GM21447 (cell line): ENCODE results near the gene SC5D.

Experiments used
- ATAC-seq: cut with Tn5 transposase; IDR thresholded peaks from one replicate; pipeline ENCODE4 v1.9.1; 2021; ENCODE audit not compliant: unreplicated experiment

The SC5D gene

DNA sequence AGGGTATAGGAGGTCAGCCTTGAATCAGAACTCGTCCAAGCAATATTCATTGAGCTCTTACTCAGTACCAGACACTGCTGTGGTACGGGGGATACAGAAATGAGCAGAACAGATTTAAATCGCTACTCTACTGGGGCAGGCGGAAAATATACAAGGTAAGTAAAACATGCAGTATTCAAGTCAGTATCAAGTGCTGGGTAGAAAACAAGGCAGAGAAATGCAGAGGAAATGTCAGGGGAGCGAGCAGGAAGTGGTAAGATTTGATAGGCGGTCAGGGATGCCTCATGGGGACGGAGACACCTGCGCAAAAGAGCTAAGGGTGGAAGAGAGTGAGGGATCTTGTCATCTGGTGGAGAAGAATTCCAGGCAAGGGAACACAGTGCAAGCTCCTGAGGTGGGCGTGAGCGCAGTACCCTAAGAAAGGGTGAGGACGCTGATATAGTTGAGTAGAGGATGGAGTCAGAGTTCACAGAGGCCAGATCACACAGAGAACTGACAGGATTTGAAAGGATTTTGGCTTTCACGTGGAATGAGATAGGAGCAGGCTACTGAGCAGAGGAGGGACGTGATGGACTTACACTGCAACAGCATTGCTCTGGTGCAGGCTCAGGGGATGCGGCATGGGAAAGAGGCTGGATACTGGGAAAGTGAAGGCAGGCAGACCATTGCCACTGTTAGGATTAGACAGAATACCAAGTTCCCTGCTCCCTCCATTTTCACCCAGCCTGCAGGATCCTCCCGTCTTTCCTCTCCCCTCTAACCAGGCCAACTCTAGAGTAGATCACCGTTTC lies 35.8 kb downstream of the SC5D start:
- peak; percentile 57 for ATAC-seq

DNA sequence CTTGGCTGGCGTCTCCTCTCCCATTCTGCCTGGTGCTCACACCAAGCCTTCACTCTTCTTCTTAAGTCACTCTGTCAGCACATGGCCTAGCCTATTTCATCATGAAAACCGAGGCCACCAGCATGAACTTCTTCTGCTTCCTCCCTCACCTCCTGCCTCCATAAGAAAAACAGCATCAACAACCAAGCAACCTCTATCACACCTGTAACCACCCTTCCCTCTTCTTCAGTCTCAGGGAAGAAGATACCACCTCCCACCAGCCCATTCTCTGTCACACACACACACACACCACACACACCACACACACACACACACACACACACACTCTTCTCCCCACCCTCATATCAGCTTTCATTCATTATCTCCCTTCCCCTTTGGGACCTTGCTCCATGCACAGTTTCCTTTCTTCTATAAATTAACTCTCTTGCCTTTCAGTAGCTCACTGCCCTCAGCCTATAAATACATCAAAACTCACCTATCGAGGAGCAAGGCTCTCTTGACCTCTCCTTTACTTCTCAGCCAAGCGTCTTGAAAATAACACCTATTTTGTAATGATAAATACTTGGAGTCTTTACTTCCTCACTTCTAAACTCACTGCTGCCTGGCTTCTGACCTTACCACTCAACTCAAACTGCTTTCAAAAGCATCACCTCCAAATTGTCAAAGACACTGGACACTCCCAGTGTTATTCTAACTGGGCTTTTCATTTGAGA lies 36.6 kb downstream of the SC5D start:
- ATAC-seq, result no peak

DNA sequence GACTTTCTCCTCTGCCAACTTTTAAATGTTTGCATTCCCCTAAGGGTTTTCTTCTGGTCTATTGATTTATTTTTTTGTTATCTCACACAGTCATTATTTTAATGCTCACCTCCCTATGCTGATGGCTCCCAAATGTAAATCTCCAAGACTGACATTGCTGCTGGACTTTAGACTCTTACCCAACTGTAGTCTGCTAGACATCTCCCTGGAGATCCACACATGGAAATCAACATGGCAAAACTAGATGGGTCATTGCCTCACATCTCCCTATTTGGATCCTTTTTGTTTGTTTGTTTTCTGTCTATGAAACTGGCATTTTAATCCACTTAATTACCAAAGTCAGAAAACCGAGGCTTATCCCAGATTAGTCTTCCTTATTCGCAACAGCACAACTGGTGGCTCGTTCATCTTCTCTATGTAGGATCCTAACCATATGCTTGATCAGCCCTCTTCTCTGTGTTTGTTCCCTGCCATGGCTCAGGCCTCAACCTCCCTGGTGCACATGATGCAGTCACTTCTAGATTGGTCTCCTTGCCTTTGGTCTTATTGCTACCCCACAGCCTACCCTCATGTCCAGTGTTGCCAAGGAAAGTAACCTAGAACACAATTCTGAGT lies 37.3 kb downstream of the SC5D start:
- no peak for ATAC-seq

DNA sequence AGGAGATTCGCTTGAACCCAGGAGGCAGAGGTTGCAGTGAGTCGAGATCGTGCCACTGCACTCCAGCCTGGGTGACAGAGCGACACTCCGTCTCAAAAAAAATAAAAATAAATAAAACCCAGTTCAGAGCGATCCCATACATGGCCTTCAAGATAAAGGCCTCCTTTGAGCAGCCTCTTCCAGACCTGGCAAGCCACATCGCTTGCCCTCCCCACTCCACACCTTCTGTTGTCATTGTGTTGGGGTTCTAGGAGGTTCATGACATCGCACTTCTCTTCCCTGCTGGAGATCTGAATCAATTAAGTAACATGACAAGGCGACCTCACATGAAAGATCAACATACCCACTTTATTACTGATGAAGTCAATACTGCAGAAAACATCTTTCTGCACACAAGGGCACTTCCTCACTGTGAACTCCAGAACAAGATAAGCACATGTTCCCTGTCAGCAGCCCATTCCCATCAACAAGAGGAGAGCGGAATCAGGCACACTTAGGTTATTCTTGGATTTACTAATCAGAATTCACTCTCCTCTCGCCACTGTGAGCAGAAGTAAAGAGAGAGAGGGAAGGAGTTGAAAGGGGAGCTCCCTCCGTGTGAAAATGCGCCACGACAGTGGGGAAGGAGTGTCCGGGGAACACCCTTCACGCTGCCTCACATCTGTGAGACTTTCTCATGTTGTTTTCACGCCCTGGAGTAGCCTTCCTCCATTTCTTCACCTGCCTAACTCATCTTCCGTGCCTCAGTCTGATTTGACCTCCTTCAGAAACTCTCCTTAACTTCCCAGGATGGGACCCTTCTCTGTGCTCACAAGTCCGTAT lies 38.3 kb downstream of the SC5D start:
- no peak for ATAC-seq

DNA sequence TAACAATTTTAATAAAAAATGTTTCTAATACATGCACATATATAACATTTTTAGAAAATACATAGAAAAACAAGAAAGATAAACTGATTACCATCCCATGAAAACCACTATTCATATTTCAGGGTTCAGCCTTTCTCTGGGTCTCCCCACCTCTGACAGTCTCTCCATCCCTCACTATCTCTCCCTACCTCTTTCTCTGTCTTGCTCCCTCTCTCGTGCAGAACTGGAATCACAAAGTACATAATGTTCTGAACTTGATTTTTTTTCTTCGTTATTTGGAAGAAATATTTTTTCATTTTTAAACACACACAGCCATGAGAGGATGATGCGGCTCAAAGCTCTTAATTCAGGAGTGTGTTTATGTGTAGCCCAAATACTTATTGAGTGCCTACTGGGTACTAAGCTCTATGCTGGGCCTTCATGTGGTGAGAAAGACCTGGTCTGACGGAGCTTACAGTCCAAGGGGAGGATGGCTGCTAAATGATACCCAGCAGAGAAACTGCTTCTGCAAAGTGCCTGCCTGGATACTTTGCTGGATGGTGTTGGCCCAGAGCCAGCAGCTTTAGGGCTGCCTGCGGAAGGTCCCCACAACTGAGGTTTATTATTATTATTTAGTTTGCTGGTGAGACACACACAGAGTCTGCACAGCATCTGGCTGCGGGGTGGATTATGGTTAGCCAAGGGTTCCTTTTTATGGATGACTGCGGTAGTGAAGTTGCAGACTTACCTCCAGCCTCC lies 42.6 kb downstream of the SC5D start:
- no peak for ATAC-seq

DNA sequence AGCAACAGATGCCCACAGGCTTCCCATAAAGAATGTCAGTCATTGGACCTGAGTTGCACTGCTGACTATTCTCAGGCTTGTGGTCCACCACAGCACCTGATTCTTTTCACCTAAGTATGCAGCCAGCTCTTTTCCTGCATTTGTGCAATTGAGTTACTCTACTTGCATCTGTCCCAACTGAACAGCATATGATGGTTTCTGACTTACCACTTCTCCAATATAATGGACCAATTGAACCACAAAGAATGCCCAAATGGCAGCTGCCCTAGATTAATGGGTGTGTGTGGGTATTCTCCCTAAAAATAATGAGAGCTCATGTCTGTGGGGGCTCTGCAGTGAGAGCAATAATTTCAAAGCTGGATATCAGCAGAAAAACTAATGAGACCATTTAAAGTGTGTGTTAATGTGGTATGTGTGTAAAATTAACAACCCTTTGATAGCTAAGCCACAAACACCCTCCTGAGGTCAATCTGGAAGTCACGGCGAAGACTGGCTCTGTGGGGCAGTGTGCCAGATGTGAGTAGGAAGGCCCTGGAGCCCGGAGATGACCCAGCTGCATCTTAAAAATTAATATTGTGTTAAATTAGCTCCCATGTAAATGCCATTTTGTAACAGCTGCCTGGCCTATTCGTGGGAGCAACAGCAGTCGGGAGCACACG lies 43.8 kb downstream of the SC5D start:
- ATAC-seq, result no peak

DNA sequence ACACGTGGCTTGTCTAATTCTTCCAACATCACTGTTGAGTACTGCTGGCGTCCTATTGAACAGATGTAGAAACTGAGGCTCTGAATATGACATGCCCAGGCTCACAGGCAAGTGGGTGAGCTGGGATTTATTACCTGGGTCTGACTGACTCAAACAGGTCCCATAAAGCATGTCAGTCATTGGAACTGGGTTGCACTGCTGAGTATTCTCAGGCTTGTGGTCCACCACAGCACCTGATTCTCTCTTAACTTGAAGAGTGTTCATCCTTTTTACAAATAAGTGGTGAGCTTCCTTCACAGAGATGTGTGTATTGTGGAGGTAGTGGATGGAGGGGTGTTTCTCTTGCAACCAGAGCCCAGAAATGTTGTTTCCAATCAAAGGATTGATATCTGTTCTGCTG lies 44.5 kb downstream of the SC5D start:
- no peak for ATAC-seq

DNA sequence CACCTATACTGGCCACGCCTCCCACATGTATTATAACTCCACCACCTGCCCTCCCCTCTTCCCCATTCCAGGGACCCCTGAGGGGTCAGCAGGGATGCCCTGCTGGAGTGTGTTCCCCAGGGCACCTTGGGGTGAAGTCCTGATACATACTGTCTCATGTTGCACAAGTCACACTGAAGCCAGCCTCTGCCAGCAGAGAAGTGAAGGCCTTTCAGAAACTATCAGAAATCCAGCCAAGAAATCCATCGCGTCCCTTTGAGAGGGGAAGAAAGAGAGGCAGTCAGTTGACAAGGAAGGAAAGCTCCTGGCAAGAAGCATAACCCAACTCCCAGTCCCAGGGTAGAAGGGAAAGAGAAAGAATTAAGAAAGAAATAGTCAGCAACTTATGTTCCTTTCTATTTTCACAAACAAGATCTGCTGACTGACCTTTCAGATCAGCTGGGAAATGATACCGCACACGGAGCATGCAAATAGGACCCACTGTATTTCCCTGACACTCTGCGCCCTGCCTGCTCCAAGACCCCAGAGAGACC lies 45.2 kb downstream of the SC5D start:
- no peak for ATAC-seq

DNA sequence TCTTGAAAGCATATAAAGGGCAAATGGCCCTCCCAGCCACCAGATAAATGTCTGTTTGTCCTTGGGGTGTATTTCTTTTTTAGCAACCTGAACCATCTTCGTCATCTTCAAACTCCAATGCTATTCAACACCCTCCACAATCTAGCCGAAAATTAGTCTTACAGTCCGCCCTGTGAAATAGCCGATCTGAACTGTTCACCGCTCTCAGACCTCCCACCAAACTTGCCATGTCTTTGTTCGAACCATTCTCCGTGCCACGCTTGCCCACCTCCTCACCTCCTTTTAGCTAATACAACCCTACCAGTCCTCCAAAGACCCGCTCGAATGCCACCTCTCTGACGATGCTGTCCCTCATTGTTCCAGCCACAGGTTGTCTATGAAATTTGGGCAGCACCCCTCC lies 46.0 kb downstream of the SC5D start:
- ATAC-seq, result no peak

DNA sequence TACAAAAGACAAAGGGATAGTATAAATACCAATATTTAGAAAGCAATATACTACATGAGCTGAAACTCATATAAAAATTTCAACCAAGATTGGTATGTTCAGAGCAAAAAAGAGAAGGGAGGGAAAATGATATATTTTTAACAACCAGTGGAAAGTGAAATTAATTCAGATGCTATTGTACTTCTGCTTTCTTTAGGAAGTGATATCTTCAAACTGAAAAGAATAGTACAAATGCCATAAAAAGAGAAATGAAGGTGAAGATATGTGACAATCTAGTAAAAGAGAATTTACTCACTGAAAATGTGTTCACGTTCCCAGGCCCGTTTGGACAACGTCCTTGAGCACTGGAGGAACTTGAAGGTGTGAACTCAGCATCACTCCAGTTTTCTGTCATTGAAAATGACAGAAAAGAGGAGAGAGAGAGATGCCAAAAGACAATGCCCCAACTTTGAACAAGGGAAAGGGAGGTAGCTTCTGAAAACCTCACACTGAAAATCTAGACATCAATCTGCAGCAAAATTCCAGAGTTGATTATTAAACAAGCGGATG lies 47.5 kb downstream of the SC5D start:
- no peak for ATAC-seq

DNA sequence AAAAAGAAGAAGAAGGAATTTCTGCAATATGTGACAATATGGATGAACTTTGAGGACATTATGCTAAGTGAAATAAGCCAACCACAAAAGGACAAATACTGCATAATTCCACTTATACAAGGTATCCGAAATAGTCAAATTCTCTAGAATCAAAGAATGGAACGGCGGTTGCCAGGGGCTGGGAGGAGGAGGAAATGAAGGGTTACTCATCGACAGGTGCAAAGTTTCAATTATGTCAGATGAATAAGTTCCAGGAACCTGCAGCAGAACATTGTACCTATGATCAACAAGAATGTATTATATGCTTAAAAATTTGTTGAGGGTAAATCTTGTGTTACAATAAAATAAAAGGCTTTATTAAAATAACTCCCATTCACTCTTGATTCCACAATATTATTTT lies 49.0 kb downstream of the SC5D start:
- ATAC-seq, result no peak

DNA sequence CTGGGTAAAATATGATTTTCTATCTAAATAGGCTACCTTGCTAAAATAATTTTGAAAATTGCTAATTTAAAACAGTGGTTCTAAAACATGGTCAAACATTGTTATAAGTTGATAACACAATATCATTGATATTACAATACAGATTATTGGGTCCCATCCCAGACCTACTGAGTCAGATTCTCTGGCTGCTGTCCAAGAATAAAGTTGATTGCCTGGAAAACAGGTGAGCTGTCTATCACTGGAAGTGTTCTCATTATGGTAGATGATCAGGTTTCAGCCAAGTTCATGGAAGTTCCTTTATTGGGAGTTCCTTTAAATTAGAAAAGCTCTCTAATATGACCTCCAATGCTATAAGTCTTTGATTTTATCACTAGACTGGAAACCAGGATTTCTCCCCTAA lies 52.3 kb downstream of the SC5D start:
- ATAC-seq, result no peak

DNA sequence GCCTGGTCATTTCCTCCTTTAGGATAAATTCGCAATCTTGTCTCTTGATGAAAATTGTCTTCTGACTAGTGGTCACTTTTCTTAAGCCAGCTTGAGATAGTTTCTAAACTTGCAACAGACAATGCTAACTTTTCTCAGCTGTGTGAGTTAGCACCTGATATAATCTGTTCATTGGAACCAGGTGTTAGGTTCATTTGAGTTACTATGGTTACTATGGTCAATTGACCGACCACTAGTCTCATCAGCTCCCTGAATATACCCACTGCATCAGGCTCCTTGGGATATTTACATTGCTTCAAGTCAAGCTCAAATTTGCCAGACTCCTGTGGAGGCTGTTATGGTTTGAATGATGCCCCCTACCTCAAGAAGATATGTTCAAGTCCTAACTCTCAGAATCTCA lies 54.5 kb downstream of the SC5D start:
- no peak for ATAC-seq

DNA sequence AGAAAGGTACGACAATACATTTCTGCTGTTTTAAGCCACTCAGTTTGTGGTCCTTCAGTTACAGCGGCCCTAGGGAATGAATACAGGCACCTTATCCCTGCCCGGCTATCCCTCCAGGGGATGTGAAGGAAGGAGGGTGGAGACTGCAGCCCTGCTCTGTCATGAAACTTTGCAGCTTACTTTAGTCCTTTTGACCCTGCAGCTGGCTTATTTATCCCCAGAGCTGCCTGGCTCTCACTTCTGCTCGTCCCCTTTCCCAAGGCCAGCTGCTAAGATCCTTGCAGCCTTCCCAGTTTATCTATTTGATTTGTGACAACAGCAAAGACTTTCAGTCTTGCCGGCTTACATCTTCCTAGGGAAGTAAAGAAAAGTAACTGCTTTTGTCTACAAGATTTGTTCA lies 55.2 kb downstream of the SC5D start:
- ATAC-seq, result no peak

DNA sequence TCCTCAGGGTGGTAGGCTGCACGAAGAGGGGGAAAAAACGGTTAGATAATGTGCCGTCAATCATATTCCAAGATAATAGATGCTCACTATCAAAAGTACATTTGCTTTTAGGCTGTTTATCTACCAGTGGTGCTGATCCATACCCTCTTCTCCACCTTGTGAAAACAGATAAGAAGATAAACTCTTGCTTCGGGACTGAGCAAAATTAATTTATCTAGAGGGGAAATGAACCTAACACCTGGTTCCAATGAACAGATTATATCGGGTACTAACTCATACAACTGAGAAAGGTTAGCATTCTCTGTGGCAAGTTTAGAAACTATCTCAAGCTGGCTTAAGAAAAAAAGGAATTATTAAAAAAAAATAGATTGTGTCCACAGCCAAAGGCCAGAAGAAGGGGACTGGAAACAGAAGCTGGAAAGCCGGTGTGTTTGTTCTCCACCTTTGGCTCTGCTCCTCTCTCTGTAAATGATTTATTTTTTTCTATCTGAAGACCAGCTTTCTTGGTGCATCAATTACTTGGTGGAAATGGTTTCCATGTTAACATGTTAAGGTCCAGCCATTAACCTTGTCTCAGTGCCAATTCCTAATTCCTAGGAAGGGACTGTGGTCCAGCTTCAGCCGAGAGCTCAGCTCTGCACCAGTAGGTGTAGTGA lies 55.8 kb downstream of the SC5D start:
- no peak for ATAC-seq

DNA sequence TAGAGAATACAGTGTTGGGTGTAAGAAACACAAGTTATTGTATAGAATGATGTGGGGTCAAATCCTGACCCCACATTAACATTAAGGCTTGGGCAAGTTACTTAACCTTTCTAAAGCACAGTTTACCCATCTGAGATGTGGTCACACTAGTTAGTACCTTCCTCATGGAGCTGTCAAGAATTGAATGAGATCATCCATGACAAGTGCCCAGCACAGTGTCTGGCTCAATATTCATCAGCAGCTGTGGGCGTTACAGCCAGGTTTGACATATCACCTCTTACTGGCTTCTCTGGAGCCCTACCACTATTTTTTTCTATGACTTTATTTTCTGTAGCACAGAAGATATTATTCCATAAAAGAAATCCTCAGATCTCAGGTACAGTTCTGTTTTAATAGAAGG lies 57.2 kb downstream of the SC5D start:
- no peak for ATAC-seq

DNA sequence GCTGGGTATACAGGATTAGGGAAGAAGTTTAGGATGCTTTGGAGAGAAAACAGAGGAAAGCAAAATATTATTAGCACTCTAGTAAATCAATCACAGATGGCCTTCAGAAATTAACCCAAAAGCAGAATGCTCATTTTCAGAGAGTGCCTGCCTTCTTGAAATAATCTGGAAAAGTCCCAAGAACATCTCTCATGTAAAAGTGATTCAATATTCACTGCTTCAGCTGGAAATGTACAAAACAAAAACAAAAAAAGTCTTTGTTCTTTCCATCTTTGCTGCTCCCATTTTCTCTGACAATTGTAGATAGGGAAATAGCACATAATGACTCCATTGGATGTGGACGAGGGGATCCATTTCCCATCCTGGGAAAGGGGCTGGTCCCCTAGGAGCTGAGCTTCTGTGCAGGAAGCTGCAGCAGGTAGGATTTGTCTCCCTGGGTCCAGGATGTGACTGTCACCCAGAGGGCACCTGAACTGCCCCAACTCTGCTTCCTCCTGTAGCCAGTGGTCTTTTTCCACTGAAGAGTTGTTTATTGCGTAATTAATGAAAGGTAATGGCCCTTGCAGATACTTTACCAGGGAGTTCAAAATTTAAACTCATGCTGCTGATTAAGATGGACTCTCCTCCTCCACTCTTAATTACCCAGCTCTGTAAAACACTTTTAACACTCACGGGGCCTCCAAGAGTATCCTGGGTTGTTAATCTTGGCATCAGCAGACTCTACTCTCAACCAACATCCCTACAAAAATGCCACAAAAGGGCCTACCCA lies 57.9 kb downstream of the SC5D start:
- no peak for ATAC-seq

DNA sequence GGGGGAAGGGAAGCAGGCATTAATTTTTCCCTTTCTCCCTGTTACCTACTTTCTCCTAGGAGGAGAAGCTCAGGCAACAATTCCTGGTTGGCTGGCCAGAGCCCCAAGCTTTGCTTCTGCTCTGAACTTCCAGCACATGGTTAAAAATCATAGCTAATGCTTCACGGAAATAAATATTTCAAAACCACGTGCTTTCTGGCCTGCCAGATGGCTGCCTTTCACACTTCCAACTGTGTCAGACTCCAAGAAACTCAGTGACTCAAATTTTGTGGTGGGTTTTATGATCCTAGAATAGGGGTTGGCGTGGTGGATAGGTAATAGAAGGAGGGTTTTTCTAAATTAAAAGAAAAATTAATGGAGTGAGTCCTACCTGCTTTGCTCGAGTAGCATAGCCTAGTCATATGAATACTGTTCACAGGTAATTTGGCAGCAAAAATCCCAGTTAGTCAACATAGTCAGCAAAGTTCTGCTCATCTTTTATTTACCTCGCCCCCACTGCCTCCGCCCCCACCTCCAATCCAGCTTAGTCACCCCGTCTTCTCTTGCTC lies 58.6 kb downstream of the SC5D start:
- no peak for ATAC-seq
